SIG-M5 treated with dmso at 0.1 percent for 504 hours (cell line): ENCODE results near the gene UCKL1.
"Not testable (repeated sequence)": the region's sequence is repeated elsewhere in the genome, so short reads cannot be mapped to it uniquely, and the experiment has no call there.

Experiments used
- DNase-seq: peaks from one replicate; lab custom pipeline; 2025; ENCODE audit not compliant: unreplicated experiment; lab: John Stamatoyannopoulos, UW

Gene UCKL1

DNA sequence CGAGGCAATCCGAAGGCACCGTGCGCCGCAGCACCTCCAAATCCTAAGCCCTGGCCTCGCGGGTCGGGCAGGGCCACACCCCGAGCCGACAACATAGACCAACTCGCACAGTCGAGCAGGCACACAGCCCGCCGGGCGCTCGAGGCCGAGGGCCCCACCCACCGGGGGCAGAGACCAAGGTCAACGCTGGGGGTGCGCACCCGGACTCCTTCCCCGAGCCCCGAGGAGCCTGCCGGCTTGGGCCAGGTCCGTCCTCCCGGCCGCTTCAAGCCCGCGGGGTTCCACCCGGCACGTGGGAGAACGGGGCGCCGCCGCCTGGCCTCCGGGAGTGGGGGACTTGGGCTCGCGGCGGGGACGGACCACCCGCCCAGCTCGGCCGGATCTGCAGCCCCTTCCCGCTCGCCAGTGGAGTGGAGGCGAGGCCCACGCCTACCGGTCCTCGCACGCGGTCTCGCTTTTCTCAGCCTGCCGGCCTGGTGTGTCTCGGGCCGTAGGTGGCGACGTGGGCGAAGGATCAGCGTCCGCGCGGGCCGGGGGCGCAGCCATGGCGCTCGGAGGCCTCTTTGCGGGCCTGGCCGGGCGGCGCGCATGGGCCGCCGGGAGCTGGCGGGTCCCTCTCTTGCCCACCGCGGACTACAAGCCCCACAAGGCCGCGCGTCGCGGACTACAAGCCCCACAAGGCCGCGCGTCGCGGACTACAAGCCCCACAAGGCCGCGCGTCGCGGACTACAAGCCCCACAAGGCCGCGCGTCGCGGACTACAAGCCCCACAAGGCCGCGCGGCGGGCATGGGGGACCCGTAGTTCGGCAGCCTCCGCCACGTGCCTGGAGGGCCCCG is at the start of gene UCKL1:
Gene UCKL1, minus strand, starts transcription at position 590 of the 837 bp plus-strand sequence. Its CDS starts 44 bp downstream, at position 546.
- DNase-seq: peak; percentile 88

DNA sequence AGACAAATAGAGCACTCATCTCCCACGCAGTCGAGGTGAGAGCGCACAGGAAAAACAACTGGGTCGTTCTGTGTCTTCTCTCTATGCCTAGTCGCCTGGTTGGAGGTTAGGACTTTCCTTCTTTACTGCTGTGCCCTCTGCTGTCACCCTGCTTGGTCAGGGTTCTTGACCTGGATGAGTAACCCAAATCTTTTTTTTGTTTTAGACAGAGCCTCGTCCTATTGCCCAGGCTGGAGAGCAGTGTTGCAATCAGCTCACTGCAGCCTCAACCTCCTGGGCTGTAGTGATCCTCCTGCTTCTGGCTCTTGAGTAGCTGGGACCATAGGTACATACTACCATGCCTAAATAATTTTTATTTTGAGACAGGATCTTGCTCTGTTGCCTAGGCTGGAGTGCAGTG is 49.2 kb upstream of the UCKL1 start:
- DNase-seq: no peak

DNA sequence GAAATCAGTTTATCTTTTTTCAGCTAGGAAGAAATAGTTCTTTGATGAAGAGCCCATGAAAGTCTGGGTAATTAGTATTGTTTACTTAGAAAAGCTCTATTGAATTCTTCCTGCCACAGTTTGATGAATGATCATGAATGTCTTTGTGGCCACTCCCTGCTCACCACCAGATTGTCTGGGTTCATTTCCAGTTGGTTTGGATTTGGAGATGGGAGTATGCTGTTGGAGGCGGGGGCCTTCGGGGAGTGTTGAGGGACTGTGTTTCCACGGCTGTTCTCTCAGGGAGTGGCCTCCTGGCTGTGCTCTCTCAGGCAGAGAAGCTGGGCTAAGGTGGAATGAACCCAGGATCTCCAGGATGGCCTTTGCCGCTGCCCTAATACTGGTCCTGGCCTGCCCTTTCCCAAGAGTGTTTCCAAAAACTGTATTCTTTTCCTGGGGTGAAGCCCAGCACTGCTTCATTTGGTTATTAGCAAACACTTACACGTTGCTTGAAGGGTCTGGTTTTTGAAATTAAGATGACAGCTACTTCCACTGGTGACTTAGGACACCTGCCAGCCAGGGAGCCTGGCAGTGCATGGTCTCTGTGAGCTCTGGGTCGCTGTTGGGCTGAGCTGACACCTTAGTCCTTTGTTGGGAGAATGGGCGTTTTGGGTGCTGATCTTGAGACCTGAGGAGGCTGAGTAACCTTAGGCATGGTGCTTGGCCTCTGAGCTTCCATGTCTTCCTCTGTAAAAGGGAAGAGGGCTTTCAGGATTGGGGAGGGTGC is 47.9 kb upstream of the UCKL1 start:
- no peak for DNase-seq

DNA sequence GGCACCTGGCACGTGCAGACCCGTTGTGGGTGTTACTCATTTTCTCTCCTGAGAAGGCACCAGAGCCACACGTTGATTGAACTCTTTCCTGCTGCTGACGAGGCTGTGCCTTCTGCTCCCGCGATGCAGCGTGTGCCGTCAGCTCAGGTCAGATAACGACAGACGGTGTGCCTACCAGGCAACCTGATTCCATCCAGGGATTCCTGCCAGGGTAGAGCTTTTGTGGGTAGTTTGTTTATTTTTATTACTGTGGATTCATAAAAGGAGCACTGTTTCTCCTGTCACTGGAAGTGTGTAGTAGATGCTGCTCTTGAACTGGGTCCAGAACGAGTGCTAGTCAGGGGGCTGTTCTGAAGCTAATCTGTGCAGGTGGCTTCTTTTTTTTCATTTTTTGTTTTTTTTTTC is 45.4 kb upstream of the UCKL1 start:
- no peak for DNase-seq

DNA sequence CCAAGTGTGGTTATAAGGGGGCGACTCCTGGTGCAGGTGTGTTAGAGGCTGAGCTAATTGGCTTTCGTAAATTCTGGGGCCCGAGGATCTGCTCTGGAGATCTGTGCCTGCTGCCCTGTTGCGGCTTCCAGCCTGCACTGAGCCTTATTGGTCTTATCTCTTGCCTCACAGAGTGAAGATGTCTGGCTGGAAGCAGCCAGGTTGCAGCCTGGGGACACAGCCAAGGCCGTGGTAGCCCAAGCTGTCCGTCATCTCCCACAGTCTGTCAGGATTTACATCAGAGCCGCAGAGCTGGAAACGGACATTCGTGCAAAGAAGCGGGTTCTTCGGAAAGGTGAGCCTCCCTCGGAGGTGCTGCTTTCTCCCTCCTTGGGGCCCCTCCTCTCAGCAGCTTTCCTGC is 44.7 kb upstream of the UCKL1 start:
- DNase-seq: no peak

DNA sequence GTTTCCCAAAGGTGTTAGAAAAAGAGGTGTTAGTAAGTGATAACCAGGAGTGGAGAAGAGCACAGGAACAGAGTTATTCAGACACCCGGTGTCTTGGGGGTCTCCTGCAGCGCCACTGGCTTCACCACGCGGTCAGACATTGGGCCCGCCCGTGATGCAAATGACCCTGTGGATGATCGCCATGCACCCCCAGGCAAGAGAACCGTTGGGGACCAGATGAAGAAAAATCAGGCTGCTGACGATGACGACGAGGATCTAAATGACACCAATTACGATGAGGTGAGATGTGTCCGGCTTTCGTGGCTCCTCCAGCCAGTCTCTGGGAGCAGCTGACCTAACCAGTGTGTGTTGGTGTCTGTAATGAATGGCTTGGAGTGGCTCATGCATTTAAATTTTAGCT is 26.7 kb upstream of the UCKL1 start:
- DNase-seq: no peak

DNA sequence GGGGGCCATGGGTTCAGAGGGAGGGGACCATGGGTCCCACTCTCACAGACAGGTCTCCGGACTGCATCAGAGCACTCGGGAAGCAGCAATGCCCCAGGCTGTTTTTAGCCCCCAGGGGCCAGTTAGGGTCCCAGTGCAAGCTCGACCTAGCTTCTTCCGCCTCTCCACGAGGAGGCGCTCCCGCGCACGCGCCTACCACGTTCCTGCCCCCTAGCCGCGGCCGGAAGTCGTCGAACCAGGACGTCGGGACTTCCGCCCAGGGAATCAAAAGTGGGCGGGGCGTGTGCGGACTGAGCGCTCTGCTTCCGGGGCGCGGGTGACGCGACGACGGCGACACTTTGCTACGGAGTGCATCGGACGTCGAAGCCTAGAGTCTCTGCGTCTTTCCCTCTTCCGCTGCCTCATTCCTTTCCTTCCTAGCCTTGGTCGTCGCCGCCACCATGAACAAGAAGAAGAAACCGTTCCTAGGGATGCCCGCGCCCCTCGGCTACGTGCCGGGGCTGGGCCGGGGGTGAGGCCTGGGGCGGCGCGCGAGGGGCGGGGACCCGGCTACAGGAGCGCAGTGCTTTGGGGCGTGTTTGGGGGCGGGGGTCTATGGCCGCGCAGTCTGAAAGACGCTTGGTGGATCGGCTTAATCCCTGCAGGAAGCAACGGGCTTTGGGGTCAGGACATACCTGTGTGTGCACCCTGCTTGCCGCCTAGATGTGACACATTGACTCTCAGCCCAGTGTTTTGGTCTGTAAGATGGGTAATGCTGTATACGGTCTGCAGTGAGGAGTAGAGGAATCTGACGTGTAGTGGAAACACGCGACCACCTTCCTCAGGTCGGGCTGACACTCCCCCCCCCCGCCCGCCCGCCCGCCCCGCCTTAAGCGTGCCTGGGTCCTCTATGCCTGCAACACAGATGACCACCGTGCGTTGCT is 24.9 kb upstream of the UCKL1 start, which contains the start of gene PRPF6:
Gene PRPF6, plus strand, starts transcription at position 327 of the 923 bp plus-strand sequence. Its CDS starts 114 bp downstream, at position 441.
- peak; percentile 99 for DNase-seq

DNA sequence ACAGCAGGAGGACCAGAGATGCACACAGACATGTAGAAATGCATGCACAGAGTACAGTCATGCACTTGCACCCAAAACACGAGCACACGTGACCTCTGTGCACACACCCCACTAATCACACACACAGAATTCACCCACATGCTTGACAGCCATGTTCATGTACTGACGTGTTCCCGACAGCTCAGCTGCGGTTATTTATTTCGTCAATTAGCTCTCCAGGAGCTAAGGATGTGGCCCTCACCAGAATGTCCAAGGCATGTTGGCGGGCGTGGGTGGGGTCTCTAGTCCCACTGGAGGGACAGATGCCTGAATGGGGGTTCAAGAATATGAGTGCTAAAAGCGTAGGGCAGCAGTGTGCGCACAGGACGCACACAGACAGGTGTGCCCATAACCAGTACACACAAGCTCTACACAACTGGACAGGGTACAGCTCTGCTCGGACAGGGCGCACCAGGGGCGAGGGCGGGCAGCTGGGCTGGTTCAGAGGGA is 24.1 kb upstream of the UCKL1 start:
- DNase-seq: peak; percentile 77

DNA sequence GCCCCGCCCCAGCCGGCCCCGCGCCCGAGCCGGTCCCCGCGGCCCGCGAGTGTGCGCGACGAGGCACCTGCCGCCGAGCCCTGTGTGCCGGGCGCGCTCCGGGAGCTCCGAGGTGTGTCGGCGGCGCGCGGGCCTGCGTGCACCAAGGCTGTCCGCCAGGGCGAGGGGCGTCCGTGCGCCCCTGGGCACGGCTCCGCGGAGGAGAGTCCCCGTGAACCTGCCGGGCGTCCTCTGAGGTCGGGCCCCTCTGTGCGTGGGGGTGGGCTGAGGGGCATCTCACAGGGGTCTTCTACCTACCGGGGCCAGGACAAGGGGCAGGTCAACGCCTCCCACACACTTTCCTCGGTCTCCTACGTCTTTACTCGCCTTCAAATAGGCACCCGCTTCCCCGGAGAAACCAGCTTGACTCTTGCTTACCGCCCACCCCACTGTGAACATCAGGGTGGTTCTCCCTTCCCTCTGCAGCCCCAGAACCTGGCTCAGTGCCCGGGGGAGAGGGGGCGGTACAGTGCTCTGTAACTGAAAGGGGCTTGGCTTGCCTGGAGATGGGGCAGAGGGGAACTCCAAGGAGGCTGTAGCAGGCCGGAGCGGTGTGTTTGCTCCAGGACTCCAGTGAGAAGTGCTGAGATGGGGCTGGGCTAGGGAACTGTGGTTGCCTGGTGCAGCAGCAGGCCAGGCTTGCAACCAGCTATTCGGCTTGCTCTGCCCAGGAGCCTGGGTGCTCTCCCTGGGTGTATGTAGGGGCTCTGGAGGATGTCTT is 23.5 kb upstream of the UCKL1 start, which contains the start of gene SAMD10:
Gene SAMD10, minus strand, starts transcription at position 86 of the 760 bp plus-strand sequence. CDS start 175 bp downstream, outside the sequence.
- peak; percentile 77 for DNase-seq

DNA sequence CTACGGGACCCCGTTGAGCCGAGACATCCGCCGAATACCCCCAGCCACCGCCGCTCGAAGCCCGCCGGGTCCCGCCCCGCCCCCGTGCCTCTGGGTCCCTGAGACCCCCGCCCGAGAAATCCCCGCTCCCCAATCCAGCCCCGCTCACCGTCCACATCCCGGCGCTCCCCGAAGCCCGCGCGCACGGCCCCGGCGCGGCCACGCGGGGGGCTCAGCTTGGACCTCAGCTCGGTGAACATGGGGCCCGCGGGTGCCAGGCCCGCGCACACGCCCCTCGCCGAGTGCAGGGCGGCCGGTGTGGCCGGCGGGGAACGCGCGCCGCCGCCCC is 23.0 kb upstream of the UCKL1 start:
- no peak for DNase-seq

DNA sequence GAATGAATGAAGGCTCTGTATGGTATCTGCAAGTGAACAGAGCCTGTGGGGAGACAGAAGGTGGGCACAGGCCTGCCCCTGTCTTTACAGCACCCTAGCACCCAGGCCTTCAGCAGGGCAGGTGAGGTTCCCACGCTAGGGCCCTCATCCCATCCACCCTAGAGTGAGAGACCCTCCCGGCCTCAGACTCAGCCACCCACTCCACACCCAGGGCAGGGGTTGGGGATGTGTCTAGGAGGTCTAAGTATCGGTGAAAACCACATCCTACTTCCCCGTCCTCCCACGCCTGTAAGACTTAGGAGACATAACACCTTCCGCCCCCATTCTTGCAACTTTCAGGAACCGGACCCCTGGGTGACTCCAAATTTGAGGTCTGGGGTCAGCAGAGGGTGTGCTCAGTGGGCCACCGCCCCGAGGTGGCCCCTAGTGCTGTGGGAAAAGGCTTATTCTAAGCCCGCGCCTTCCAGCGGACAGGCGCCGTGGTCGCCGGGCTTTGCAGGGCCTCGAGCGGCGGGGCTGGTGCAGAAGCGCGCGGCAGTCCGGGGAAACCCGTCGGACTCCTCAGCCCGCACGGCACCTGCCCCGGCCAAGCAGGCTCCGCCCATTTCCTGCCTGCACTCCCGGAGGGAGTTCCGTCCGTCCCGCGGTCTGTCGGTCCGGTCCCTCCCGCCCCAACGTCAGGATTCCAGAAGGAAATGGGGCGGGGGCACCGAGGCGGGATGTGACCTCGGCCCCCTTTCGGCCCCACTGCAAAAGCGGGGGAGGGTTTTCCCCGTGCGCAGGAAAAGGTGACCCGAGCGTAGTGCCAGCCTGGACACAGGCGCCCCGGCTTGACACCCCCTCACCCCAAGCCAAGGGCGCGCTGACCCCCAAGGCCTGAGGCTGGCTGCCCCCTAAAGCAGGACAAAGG is 22.4 kb upstream of the UCKL1 start:
- peak; percentile 58 for DNase-seq

DNA sequence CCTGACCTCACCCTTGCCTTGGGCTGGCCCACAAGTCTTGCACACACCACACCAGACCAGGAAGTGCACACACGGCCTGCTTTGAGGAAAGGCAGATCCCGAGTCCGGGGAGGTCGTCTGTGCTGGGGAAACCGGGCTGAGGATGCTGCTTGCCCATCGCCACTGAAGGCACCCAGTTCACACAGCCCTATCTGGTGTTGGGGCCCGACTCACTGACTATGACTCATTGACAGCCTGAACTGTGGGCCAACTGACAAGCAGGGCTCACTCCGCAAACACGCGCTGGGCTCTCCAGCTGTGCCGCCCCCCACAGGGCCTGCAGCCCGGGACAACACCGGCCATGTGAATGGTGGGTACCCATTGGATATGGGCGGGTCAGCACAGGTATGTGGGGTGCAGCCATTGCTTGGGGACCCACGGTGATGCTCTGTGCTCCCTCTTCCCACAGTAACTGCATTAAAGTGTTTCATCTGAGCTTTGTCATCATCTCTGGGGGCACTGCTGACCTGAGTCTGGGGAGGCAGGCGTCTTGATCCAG is 21.6 kb upstream of the UCKL1 start:
- DNase-seq: peak; percentile 84

DNA sequence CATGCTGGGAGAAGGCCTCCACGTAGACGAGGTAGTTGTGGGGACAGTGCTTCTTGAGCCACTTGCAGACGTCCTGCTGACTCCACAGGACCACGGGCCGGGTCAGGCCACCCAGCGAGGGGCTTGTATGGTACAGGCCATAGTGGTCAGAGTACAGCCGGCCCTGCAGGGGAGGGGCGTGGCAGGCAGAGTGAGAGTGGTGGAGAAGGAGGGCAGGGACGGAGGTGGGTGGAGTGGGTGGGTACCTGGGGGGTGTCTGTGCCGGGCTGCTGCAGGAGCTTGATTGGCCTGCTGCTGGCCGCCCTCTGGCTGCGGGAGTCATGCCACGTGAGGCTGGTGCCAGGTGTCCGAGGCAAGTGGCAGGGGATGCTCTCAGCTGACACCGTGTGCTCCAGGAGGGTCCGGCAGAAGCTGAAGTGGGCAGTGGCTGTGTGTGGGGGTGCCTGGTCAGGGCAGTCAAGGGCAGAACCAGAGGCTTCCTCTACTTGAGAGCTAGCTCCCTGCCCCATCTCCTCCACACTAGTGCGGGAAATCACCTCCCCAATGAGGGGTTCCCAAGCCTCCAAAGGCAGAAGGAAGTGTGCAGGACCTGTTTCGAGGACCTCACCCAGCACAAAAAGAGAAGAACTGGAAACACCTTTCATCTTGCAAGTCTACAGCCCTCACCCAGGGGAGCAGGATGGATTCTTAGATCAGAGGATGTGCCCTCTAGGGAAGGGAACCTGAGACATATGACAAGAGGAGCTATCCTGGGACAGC is 20.9 kb upstream of the UCKL1 start:
- no peak for DNase-seq

DNA sequence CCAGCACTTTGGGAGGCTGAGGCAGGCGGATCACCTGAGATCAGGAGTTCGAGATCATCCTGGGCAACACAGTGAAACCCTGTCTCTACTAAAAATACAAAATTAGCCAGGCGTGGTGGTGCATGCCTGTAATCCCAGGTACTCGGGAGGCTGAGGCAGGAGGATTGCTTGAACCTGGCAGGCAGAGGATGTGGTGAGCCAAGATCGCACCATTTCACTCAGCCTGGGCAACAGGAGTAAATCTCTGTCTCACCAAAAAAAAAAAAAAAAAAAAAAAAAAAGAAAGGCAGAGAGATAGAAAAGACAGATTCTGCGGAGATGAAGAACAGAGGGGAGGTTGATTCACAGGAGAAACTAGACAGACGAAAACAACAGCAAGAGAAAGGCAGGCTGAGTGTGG is 20.3 kb upstream of the UCKL1 start:
- DNase-seq: not testable (repeated sequence)

DNA sequence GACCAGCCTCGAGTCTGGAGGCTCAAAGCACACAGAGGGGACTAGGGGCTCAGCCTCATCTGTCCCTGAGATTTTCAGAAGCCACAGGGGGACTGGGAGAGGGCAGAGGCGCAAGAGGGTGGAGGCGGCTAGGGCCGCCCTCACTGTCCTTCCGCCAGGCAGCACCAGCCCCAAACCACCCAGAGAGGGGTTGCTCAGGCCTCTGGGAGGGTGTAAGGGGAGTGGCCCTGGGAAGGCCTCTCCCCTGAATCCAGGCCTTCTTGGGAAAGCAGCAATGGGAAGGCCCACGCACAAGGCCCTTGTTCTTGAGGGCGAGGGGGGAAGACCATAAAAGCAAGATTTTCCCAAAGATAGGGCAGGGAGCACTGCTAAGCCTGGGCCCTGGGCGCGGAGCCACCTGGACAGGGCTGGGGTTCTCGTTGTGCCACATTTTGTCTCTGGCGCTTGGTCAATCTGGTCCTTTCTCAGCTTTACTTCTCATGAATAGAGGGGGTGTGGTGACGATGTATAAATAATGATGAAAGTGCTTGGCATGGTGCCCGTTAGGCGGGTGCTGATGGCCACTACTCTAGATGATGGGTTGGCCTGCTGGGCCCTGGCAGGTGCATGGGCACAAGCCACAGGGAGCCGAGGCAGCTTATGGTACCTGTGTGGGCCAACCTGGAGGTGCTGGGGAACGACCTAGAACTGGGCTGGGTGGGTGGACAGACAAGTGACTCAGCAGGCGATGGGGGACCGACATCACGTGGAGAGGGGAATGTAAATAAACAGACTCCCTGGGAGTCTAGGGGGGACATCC is 18.4 kb upstream of the UCKL1 start:
- DNase-seq: no peak

DNA sequence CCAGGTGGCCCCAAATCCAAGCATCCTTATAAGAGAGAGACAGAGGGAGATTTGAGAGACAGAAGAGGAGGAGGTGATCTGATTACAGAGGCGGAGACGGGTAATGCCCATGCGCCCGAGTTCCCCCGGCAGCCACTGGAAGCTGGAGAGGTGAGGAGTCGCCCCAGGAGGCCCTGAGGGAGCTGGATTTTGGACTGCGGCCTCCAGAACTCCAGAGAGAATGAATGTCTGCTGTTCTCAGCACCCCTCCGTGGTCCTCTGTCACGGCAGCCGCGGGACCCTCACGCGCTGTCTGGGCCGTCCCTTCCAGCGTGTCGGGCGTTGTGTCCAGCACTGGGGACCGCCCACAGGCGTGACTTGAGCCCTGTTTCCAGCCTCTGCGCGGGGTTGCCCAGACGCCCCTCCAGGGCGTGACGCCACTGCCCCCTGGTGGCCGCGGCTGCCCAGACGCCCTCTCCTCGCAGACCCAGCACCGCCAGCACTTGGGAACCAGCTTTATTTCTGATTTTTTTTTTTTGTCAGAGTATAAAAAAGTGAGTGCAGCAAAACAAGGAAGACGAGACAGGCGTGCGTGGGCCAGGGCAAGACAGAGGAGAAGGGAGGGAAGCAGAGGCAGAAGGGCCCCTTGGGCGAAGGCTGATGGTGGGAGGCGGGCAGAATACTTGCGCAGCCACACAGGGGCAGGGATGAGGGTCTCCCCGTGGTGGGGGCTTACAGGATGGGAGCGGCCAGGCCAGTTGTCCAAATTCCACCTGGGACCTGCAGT is 17.6 kb upstream of the UCKL1 start:
- peak; percentile 75 for DNase-seq

DNA sequence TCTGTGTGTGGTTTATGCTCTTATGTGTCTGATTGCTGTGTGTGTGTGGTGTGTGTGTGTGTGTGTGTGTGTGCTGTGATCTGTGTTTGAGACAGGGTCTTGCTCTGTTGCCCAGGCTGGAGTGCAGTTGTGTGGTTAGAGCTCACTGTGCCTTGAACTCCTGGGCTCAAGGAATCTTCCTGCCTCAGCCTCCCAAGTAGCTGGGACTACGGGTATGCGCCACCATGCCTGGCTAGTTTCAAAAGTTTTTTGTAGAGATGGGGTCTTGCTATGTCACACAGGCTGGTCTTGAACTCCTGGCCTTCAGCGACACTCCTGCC is 16.9 kb upstream of the UCKL1 start:
- DNase-seq: no peak
